IPS DF 19.7 (cell line): ENCODE results near the gene KCNAB2.

Experiments used
- DNase-seq: peaks from one replicate; pipeline ENCODE4 v3.0.0-alpha.2; 2013; ENCODE audit warnings: low read depth, low spot score

The KCNAB2 gene

DNA sequence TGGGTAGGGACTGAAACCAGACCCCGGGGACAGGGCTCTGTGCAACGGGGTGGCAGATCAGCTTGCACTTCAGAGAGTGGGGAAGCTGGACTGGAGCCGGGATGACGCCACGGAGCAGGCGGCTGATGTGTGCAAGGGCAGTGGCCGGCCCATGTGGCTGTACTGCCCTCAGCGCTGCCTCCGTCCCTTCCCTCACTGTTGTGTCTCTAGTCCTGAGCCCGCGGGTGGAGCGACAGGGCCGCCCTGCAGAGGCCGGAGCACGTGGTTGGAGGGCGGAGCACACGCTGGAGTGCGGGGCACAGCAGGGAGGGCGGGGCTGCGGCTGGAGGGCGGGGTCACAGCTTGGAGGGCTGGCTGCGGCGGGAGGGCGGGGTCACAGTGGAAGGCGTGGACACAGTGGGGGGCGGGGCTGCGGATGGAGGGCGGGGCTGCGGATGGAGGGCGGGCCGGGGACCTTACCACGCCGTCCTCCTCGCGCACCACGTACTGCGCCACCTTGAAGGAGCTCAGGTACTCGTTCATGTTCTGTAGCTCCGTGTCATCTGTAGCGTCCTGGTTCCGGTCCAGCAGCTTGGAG lies 82.0 kb downstream of the KCNAB2 start:
- no peak for DNase-seq

- no peak for DNase-seq
Observed at GRCh38 chr1:6128276-6129081, 82.8 kb downstream of the KCNAB2 start.

DNA sequence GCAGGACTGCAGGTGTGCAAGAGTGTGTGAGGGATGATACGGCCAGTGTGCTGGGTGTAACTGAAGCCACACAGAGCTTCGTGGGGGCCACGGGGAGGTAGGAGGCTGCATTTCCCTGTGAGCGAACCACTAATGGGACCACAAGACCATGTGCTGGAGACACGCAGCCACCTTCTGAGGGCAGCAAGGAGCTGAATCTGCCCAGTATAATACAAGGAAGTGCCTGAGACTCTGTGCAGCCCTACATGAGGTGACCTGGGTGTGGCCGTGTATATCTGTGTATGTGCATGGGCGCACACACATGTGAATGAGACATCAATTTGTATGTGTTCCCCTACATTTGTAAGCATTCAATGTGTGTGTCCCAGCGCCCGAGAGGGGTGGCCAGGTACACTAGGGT lies 83.6 kb downstream of the KCNAB2 start:
- DNase-seq = no peak

- DNase-seq = no peak
Observed at GRCh38 chr1:6130036-6130435, 84.3 kb downstream of the KCNAB2 start.

- no peak for DNase-seq
Observed at GRCh38 chr1:6130596-6130995, 84.9 kb downstream of the KCNAB2 start.

DNA sequence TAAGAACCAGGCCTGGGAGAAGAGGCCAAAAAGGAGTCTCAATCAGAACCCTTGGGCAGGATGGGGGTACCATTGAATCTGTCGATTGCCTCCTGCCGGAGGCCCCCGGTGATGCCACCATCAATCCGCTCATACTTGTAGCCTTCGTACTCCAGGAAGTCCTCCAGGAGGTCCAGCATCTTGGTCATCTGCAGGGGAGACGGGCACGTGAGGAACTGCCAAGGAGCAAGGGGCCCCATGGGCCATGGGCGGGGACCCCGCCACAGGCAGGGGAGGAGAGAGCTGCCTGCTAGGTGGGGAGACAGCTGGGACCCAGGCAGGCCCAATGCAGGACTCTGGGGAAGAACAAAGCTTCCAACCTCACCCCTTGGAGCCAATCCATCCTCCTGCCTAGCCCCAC lies 85.9 kb downstream of the KCNAB2 start:
- DNase-seq = no peak

DNA sequence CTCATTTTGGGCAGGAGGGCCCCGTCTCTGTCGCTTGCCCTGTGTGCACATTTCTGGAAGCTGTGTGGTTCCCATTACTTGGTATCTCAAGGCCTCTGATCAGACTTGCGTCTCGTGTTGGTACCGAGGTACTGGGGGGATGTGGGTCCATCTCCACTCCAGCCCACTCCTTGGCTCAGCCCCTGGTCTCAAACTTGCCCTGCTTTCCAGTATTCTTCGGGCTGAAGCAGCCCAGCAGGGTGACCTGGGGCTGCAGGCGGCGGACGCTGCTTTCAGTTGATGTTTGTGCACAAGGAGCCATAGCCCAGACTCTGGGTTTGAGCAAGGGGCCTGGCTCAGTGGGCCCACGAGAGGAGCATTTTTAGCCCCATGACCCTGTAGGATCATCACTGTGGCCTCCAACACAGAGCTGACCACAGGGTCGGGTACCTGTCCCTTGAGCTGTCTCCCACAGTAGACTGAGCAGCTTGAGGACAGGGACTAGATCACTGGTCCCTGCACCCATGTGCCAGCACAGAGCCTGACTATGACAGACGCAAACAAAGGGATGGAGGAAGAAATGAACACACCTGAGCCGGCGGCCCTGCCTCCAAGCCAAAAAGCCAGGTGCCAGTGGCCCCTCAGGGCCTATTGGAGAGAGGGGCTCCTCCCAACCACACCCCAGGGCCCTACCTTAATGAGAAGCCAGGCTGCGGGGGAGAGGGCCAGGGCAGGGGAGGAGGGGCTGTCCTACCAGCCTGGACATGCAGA lies 87.6 kb downstream of the KCNAB2 start:
- DNase-seq = no peak

- DNase-seq = no peak
Observed at GRCh38 chr1:6134206-6134605, 88.5 kb downstream of the KCNAB2 start.

- no peak for DNase-seq
Observed at GRCh38 chr1:6134741-6135510, 89.2 kb downstream of the KCNAB2 start.

- DNase-seq = no peak
Observed at GRCh38 chr1:6136516-6137220, 91.0 kb downstream of the KCNAB2 start.

- DNase-seq = no peak
Observed at GRCh38 chr1:6137758-6138157, 92.1 kb downstream of the KCNAB2 start.

DNA sequence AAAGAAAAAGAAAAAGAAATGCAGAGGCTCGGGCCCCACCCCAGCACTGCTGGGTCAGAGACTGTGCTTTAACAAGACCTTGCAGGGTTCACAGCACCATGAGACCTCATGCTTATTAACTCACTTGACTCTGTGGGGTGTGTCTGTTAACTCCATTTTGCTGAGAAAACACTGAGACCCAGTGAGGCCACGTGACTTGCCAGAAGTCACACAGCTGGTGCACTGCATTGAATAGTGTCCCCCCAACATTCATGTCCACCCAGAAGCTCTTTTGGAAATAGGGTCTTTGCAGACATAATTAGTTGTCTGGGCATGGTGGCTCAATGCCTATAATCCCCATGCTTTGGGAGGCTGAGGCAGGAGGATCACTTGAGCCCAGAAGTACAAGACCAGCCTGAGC lies 94.7 kb downstream of the KCNAB2 start:
- no peak for DNase-seq

- no peak for DNase-seq
Observed at GRCh38 chr1:6141592-6141991, 95.9 kb downstream of the KCNAB2 start.

GRCh38 chr1:6142036-6142621 lies 96.4 kb downstream of the KCNAB2 start:
- no peak for DNase-seq

DNA sequence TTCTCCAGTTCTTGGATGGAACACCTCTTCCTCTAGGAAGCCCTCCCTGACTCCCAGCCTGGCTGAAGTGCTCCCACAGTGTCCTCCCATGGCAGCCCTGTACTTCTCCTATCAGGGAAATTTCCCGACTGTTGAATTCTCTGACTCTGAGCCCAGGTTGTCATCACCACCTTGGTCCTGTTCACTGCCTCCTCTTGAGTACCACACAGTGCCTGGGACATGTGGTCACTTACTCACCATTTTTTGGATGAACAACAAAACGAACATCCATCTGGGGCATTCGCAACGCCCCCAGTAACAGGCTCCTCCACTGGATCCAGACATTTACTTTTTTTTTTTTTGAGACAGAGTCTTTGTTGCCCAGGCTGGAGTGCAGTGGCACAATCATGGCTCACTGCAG lies 97.0 kb downstream of the KCNAB2 start:
- no peak for DNase-seq

DNA sequence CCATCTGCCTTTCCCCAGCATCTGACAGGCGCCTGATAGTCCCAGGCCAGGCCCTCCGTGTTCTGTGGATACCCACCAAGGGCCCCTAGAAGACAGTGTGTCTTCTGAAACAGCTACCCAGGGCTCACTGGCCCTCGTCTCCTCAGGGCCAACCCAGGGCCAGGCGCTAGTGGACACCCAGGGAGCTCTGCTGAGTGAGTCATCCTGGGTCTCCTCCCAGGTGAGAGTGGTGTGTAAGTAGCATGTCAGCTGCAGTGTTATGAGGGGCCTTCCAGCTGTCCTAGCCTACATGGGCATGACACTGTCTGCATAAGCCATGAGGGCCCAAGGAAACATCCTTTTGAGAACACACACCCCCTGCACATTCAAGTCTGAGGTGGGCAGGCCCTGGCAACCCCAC lies 97.7 kb downstream of the KCNAB2 start:
- DNase-seq = no peak

DNA sequence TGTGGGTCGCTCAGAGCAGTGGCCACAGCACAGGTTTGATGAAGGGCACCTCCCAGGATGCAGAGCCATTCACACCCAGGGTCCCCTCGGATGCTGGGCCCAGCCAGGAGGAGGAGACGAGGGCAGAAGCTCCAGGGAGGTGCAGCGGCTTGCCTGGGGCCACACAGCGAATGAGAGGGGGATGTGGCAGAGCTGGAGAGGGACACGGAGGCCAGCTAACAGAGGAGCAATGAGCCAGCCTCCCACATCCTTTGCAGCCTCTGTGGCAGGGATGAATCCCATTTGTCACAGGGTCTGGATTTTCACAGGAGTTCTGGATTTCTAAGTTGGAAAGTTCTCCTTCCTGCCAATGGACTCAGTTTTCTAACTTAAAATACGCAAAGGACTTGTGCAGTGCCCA lies 98.5 kb downstream of the KCNAB2 start:
- no peak for DNase-seq

DNA sequence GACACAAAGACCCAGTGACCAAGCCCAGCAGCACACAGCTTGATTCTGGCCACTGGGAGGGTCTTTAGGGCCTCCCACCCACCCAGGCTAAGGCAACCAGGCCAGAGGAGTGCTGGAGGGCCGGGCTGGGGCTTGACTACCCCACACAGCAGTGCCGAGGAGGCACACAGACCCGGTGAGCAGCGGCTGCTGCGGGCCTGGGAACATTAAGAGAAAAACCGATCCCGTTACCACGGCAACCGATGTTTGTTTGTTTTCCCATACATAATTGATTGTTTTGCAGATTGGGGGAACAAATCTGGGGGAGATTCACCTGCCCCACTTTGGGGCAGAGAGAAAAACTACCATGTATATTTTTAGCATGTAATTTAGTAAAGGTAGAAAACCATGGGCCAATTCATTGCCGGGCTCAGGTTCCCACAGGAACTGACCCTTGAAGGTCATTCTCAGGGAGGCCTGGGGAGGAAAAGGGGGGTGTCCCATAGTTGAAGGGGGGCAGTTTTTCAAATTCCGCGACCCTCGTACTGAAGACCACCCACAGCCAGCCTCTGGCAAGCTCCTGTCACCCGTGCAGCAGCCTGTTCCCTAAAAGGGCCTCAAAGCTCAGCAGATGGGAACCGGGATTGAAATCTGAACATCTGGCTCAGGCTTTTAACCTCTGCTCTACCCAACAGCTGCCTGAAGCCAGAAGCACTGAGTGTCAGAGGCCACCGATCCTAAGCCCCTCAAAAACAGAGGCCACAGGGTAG lies 99.1 kb downstream of the KCNAB2 start:
- DNase-seq = no peak

DNA sequence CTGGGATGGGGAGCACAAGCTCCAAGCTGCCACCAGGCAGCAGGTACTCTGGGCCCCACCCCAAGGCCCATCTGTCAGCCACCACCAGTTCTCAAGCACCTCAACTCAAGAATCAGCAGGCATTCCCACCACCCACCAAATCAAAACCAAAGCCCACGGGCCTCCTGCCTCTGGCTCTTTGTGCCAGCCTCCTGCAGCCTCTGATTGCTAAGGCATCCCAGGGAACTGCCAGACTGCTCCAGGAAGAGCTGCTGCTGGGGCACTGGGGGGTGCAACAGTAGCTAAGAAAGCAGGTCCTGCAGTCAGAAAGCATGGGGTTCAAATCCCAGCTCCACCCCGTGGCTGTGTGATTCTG lies 99.7 kb downstream of the KCNAB2 start:
- DNase-seq = no peak

GRCh38 chr1:6145864-6146410 lies 100.2 kb downstream of the KCNAB2 start:
- DNase-seq = no peak
